Left colon (tissue), 2 donors: ENCODE results near the gene ACOT7. TPM values are rescaled to one million over a fixed set of nuclear protein-coding genes. Genes with fewer than 3 reads are reported as not detected.
"Not testable (repeated sequence)": the region's sequence is repeated elsewhere in the genome, so short reads cannot be mapped to it uniquely, and the experiment has no call there.

Source experiments
- ATAC-seq: fragments of 200-7000 bp; cut with Tn5 transposase; one replicate; pipeline ENCODE4 v1.9.1; 2020; ENCODE audit warnings: mild to moderate bottlenecking, moderate library complexity
- DNase-seq, 2 donors: peaks; one replicate each; pipeline ENCODE4 v3.0.0-alpha.2; 2020
- intact Hi-C, 2 donors: fragments of 100-400 bp; cut with DNase I in 1 of 2; cut with micrococcal nuclease in 1 of 2; formaldehyde crosslinking; loops; one replicate each; pipeline versions ENCODE4 v1.11.2 to v1.14.0; 2022; cut with DNase I, micrococcal nuclease
- total RNA-seq, 2 donors: library from RNA; stranded (reverse); fragmentation: NEBNext Ultra II Directional; extraction: Animal tissue kit (Norgen Biotek cat#: 25700); gene quantifications; one replicate each; pipeline ENCODE4 v1.2.1, GENCODE V29; 2021
- donor health status: DM: no; HTN: no; CAD: no.
- donor health status: DM: yes; HTN: yes; CAD: no.

The ACOT7 gene
- total RNA-seq, 2 donors from 2014 or later = 50.4 to 58.0 TPM

GRCh38 chr1:6378096-6378746 lies 15.3 kb downstream of the ACOT7 start:
- intact Hi-C loops = no loop called here
- no peak for DNase-seq
- ATAC-seq = peak; percentile 23

GRCh38 chr1:6373961-6374720 lies 19.4 kb downstream of the ACOT7 start:
- peak; percentile 86 for ATAC-seq

GRCh38 chr1:6372236-6372635 lies 21.3 kb downstream of the ACOT7 start:
- DNase-seq, ATAC-seq, intact Hi-C loops: not testable (repeated sequence)

More at GRCh38 chr1:6373961-6374720, 19.4 kb downstream of the ACOT7 start:
- DNase-seq = no peak
- intact Hi-C loops = no loop called here

- no peak for DNase-seq
- no peak for ATAC-seq
- intact Hi-C loops = no loop called here
Observed at GRCh38 chr1:6370006-6370405, 23.6 kb downstream of the ACOT7 start.

GRCh38 chr1:6367381-6368012 lies 26.1 kb downstream of the ACOT7 start:
- ATAC-seq = no peak
- intact Hi-C loops = no loop called here
- no peak for DNase-seq

- ATAC-seq (no peak), DNase-seq (no peak)
- intact Hi-C loops = no loop called here
Observed at GRCh38 chr1:6365047-6365446, 28.5 kb downstream of the ACOT7 start.

- peak; percentile 75 to 77 for DNase-seq
- intact Hi-C loops = loop anchor here in 1 of 2 donors (5.0 kb wide), 1 partner anchor 39 kb away; no protein-coding TSS in a partner anchor
- peak; percentile 30 for ATAC-seq
Observed at GRCh38 chr1:6363085-6363884, 30.3 kb downstream of the ACOT7 start.

GRCh38 chr1:6361124-6361775 lies 32.3 kb downstream of the ACOT7 start:
- ATAC-seq (peak; percentile 39), DNase-seq (peak in 1 of 2 donors; percentile 56)
- intact Hi-C loops = loop anchor here in 1 of 2 donors (5.0 kb wide), 1 partner anchor 41 kb away; no protein-coding TSS in a partner anchor

GRCh38 chr1:6360517-6361070 lies 33.0 kb downstream of the ACOT7 start:
- peak in 1 of 2 donors; percentile 46 for DNase-seq
- peak; percentile 27 for ATAC-seq
- intact Hi-C loops = loop anchor here in 1 of 2 donors (5.0 kb wide), 1 partner anchor 42 kb away; no protein-coding TSS in a partner anchor

- peak; percentile 1 for ATAC-seq
- peak in 1 of 2 donors; percentile 50 for DNase-seq
- intact Hi-C loops = loop anchor here in 1 of 2 donors (5.0 kb wide), 1 partner anchor 42 kb away; no protein-coding TSS in a partner anchor
Observed at GRCh38 chr1:6360117-6360496, 33.5 kb downstream of the ACOT7 start.

GRCh38 chr1:6359216-6360116 lies 34.1 kb downstream of the ACOT7 start:
- DNase-seq (peak; percentile 87 to 92), ATAC-seq (peak; percentile 71)
- intact Hi-C loops = loop anchor here in 1 of 2 donors (5.0 kb wide), 1 partner anchor 43 kb away; no protein-coding TSS in a partner anchor

GRCh38 chr1:6358757-6359201 lies 34.8 kb downstream of the ACOT7 start:
- intact Hi-C loops = no loop called here
- peak; percentile 60 to 63 for DNase-seq
- no peak for ATAC-seq

- intact Hi-C loops = no loop called here
- no peak for ATAC-seq
- DNase-seq = no peak
Observed at GRCh38 chr1:6358144-6358624, 35.4 kb downstream of the ACOT7 start.

GRCh38 chr1:6357243-6357936 lies 36.2 kb downstream of the ACOT7 start:
- DNase-seq (peak; percentile 54 to 63), ATAC-seq (peak; percentile 3)
- intact Hi-C loops = no loop called here

GRCh38 chr1:6355621-6356020 lies 37.9 kb downstream of the ACOT7 start:
- DNase-seq = no peak
- intact Hi-C loops = no loop called here
- no peak for ATAC-seq
